Vagina (tissue), 2 donors: Measurements from ENCODE around the gene STK39. TPM values are rescaled to one million over a fixed set of nuclear protein-coding genes. Genes with fewer than 3 reads are reported as not detected.

Source experiments
- DNase-seq, 2 donors: peaks; one replicate each; pipeline ENCODE4 v3.0.0-alpha.2; 2017; ENCODE audit errors: extremely low spot score in 2 of 2
- H3K27ac ChIP-seq: fragments of 200-600 bp; sonication (generic); one replicate; pipeline ENCODE4 v1.5.1; 2019
- H3K27me3 ChIP-seq: fragments of 200-600 bp; sonication (generic); one replicate; pipeline ENCODE4 v1.5.1; 2019
- H3K36me3 ChIP-seq, 2 donors: fragments of 200-600 bp; sonication (generic); one replicate each; pipeline ENCODE4 v1.5.1; 2017 to 2019
- H3K4me1 ChIP-seq: fragments of 200-600 bp; sonication (generic); one replicate; pipeline ENCODE4 v1.5.1; 2019
- H3K4me3 ChIP-seq, 2 donors: fragments of 200-600 bp; sonication (generic); 1 replicate in 1 of 2; 2 replicates in 1 of 2; pipeline ENCODE4 v1.5.1; 2016 to 2019
- H3K9me3 ChIP-seq: fragments of 200-600 bp; sonication (generic); one replicate; pipeline ENCODE4 v1.5.1; 2019
- POLR2A ChIP-seq, 2 donors: fragments of 450-650 bp; IDR thresholded peaks; one replicate each; pipeline ENCODE4 v1.6.1; 2017; ENCODE audit warnings: antibody characterized with exemption in 2 of 2, mild to moderate bottlenecking in 2 of 2, moderate library complexity in 2 of 2
- POLR2AphosphoS5 ChIP-seq, 2 donors: sonication (generic); formaldehyde crosslinking; IDR thresholded peaks; one replicate each; pipeline ENCODE4 v1.9.0; 2017; ENCODE audit warnings: antibody characterized with exemption in 2 of 2, mild to moderate bottlenecking in 2 of 2, low read depth in 1 of 2; ENCODE audit not compliant: insufficient read depth in 1 of 2
- intact Hi-C: fragments of 100-400 bp; cut with DNase I; formaldehyde crosslinking; loops from one replicate; pipeline ENCODE4 v1.15.1; 2023
- total RNA-seq: library from RNA; depleted of rRNA; stranded (reverse); fragments of >200 nt; gene quantifications from one replicate; pipeline ENCODE4 v1.2.3, GENCODE V29; 2016
- TF ChIP-seq, protein P1 (sequence below), 3 experiments: fragments of 450-650 bp in 2 of 3; fragments of 200-600 bp in 1 of 3; sonication (generic) in 1 of 3; IDR thresholded peaks; one replicate each; pipeline ENCODE4 v1.5.1; 2017 to 2019; ENCODE audit warnings: antibody characterized with exemption in 3 of 3, mild to moderate bottlenecking in 2 of 3, moderate library complexity in 2 of 3

The STK39 gene
- total RNA-seq, 1 donor from 2014 or later = 15.5 TPM

DNA sequence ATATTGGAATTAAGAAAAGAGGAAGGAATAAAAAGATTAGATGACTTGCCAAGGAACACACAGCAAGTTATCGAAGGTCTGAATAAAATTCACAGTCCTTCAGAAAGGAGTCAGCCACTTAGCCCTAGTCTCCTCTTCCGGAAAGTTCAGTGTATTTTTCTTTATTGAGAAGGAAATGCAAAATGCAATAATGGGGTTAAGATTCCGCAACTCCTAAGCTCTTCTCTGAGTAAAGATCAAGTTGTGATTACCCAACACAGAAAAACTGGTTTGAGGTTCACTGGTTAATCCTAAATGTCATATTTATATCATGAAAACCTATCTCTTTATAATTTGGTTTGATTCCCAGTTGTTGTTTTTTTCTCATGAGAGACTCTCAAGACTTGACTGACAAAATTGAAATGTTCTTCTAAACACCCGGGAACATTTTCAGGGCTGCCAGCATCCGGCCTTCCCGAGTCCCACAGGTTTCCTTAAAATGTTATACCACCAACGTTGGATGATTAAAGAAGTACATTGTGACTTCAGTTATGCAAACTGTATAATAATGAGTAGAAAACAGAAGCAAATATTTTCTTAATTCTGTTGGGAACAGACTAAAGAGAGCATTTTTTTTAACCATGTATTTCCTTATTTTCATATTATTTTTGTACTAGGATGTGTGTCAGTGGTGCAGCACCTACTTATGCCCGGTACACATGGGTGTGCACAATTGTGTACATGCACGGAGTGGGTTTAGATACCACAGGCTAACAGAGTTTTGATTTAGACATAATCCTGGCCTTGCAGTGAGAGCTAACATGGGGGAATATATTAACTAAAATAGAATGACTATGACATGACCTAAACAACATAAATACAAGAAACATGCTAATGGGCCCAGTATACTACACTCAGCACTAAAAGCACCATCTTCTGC lies 100.2 kb downstream of the STK39 start:
- TF ChIP-seq POLR2AphosphoS5 (IDR thresholded peaks at IDR 0.05; ENCODE audit: insufficient read depth in 1 of 2, low read depth in 1 of 2) (no peak), POLR2A (IDR thresholded peaks at IDR 0.05) (no peak)
- TF ChIP-seq, protein P1, sequence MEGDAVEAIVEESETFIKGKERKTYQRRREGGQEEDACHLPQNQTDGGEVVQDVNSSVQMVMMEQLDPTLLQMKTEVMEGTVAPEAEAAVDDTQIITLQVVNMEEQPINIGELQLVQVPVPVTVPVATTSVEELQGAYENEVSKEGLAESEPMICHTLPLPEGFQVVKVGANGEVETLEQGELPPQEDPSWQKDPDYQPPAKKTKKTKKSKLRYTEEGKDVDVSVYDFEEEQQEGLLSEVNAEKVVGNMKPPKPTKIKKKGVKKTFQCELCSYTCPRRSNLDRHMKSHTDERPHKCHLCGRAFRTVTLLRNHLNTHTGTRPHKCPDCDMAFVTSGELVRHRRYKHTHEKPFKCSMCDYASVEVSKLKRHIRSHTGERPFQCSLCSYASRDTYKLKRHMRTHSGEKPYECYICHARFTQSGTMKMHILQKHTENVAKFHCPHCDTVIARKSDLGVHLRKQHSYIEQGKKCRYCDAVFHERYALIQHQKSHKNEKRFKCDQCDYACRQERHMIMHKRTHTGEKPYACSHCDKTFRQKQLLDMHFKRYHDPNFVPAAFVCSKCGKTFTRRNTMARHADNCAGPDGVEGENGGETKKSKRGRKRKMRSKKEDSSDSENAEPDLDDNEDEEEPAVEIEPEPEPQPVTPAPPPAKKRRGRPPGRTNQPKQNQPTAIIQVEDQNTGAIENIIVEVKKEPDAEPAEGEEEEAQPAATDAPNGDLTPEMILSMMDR (IDR thresholded peaks at IDR 0.05) = no peak
- DNase-seq = peak in 1 of 2 donors; percentile 18
- intact Hi-C loops = no loop called here
- H3K4me3 ChIP-seq = no peak overlapping the region
- peaks cover 19% of the 10 kb centered on the region for H3K4me1 ChIP-seq
- no peaks in the 10 kb centered on the region for H3K9me3 ChIP-seq
- H3K36me3 ChIP-seq = peaks cover 0 to 5% of the 10 kb centered on the region in 2 donors
- no peak overlapping the region for H3K27ac ChIP-seq
- H3K27me3 ChIP-seq = no peaks in the 10 kb centered on the region

DNA sequence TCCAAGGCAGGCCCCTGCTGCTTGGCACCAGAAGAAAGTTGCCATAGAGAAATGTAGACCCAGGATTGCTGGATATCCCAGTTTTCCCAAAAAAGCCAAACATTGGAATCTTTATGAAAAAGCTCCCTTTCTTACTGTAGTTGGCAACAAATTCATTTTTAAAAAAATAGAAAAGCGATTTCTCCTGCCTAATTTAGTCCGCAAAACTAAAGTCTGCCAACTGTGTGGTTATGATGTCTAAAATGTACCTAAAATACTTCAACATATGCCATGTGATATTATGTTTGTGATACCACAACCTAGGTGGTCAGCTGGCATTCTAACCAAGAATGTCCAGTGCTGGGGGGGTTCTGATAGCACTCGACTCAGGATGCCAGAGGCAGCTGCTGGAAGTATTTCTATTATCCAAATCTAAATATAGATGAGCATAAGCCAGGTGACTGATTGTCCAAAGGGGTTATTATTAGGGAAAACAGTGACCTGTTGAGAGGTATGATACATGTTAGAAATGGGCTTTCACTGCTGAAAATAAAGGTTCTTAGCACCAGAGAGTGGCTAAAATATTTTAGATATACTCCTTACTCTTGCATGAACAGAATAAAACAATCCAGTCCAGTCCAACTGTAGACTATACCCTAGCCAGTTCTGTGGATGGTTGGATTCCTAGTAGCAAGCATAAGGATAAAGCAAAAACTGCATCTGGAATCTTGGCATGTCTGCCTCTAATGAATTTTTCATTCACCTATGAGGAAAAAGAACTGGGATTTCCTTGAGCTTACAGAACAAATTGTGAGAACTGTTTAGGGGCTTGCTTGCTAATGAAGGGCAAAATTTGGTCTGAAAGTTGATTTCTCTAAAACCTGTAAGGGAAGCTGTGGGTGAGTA lies 101.7 kb downstream of the STK39 start:
- peaks cover 19% of the 10 kb centered on the region for H3K4me1 ChIP-seq
- DNase-seq = peak in 1 of 2 donors; percentile 2
- intact Hi-C loops = no loop called here
- TF ChIP-seq POLR2A (IDR thresholded peaks at IDR 0.05) (no peak), POLR2AphosphoS5 (IDR thresholded peaks at IDR 0.05; ENCODE audit: insufficient read depth in 1 of 2, low read depth in 1 of 2) (no peak)
- TF ChIP-seq, protein P1 (IDR thresholded peaks at IDR 0.05) = no peak
- no peak overlapping the region for H3K27ac ChIP-seq
- no peaks in the 10 kb centered on the region for H3K27me3 ChIP-seq
- no peak overlapping the region for H3K4me3 ChIP-seq
- H3K9me3 ChIP-seq = no peaks in the 10 kb centered on the region
- peaks cover 0 to 5% of the 10 kb centered on the region in 2 donors for H3K36me3 ChIP-seq

DNA sequence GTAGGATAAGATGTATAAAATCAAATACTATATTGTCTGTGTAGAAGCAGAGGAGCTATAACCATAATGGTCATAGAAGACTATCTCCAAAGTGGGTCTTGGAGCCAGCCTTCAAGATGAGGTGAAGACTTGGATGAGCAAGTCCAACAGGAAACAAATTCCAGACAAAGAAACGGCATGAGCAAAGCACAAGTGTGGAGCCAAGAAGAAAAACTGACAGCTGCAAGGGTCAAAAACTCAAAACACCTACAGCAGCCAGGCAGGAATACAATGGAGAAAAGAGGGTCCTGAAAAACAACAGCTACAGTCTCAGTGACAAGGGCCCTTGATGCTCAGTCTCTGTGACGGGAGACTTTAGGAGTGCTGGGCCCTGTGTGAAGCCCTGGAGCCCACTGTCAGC lies 102.4 kb downstream of the STK39 start:
- intact Hi-C loops = no loop called here
- Histone ChIP-seq H3K27me3 (no peaks in the 10 kb centered on the region), H3K9me3 (no peaks in the 10 kb centered on the region), H3K4me3 (no peak overlapping the region), H3K36me3 (peaks cover 0 to 5% of the 10 kb centered on the region in 2 donors), H3K4me1 (peaks cover 19% of the 10 kb centered on the region), H3K27ac (no peak overlapping the region)
- DNase-seq = peak in 1 of 2 donors; percentile 22
- TF ChIP-seq, protein P1 (IDR thresholded peaks at IDR 0.05) = no peak
- TF ChIP-seq POLR2AphosphoS5 (IDR thresholded peaks at IDR 0.05; ENCODE audit: insufficient read depth in 1 of 2, low read depth in 1 of 2) (no peak), POLR2A (IDR thresholded peaks at IDR 0.05) (no peak)

DNA sequence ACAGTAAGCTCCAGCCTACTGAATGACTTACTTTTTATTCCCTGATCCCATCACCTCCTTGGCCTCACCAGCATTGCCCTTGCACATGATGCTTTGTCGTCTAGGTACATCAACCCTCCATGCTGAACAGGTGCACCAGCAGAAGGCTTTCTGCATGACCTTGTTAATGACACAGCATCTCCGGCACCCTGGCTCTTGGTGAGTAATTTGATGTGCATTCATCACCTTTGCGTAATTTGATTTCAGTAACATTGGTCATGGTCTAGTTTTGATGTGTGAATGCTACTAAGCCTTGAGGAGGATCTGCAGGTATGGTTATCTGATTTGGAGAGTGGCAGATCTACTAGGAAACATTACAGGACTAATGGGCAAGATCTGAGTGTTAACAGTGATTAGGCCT lies 103.6 kb downstream of the STK39 start:
- H3K9me3 ChIP-seq = no peaks in the 10 kb centered on the region
- H3K27me3 ChIP-seq = no peaks in the 10 kb centered on the region
- intact Hi-C loops = no loop called here
- H3K27ac ChIP-seq = no peak overlapping the region
- peaks cover 0 to 5% of the 10 kb centered on the region in 2 donors for H3K36me3 ChIP-seq
- no peak overlapping the region for H3K4me3 ChIP-seq
- peaks cover 19% of the 10 kb centered on the region for H3K4me1 ChIP-seq
- DNase-seq = no peak
- no peak for TF ChIP-seq POLR2A (IDR thresholded peaks at IDR 0.05)
- TF ChIP-seq, protein P1 (IDR thresholded peaks at IDR 0.05) = no peak
- TF ChIP-seq POLR2AphosphoS5 (IDR thresholded peaks at IDR 0.05; ENCODE audit: insufficient read depth in 1 of 2, low read depth in 1 of 2) = no peak
